HG02840 (cell line): ENCODE data around the gene PTAR1.

Experiments used
- ATAC-seq: cut with Tn5 transposase; IDR thresholded peaks from one replicate; pipeline ENCODE4 v1.9.1; 2021; ENCODE audit warnings: mild to moderate bottlenecking, moderate library complexity, moderate number of reproducible peaks; ENCODE audit not compliant: unreplicated experiment, low FRiP score

PTAR1 gene

DNA sequence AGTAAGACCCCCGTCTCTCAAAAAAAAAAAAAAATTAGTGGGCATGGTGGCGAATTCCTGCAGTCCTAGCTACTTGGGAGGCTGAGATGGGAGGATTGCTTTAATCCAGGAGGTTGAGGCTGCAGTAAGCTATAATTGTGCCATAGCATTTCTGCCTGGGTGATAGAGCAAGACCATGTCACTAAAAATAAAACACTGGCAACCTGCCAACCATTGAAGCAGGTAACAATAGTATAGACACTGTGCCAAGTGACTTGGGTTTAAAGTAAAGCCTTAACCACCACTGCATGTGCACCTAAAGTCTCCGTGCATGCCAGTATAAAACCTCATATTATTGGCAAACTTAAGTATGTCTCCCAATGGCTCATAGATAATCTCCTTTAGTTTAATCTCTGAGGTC is 84.2 kb downstream of the PTAR1 start:
- ATAC-seq: no peak

DNA sequence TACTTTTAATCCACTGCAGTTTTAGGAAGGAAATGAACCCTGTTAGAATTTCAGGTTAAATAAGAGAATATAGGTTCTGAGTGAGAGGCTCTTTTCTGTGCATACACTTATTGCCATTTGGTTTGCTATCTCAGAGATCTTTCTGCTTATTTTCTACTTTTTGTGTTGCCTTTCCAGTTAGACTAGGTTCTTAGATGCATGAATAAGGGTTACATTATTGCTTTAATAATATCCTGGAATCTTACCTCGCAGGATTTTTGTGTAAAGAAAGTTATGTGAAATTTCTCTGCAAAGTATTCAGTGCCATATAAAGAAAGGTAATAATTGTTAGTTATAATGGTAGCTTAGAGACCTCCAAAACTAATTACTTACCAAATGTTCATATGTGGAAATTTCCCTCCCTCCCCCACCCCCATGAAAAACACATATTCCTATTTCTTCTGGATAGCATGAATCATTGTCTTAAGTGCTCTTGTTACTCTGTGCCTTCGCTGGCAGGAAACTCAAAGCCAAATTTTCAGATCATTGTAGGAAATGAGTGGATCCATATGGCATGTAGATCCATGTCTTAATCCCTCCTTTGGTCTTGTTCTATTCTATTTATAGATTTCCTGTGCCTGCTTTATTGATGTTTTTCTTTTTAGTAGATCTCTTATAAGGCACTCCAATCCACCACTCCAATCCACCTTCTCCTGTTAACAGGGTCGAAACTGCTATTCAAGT is 84.9 kb downstream of the PTAR1 start:
- ATAC-seq: no peak

DNA sequence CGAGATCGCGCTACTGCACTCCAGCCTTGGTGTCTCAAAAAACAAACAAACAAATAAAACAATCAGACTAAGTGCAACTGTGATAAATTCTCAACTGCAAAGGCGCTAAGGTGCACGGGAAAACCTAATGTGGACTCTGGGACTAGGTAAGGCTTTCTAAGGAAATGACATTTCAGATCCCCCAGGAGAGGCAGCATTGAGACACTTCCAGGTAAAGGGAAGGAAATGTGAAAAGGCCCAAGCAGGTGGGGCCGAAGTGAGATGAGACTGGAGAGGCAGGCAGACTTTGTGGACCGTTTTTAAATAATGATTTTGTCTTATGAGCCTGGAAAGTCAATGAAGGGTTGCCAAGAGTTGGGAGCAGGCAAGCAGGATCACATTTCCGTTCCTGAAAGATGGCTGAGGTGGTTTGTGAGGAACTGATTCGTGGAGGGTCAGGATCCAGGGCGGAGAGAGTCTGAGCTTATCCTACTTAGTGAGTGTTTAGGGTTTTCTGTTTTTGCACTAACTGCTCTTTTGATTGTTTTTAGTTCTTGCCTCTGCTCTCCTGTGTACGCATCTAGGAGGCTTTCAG is 85.6 kb downstream of the PTAR1 start:
- no peak for ATAC-seq

DNA sequence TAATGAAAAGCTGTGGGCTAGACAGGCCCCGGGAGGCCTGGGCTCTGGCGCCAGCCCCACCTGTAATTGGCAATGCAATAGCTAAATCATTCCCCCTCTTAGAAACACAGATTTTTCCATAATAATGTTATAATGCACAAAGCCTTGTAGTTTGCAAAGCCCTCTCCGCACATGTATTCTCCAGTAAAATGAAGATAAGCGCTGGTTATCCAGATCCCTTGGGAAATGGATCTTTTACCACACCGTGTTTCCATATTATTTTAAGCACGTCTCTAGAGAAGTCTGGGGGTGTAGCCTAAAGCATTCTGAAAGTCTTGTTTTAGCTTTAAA is 86.5 kb downstream of the PTAR1 start:
- no peak for ATAC-seq

DNA sequence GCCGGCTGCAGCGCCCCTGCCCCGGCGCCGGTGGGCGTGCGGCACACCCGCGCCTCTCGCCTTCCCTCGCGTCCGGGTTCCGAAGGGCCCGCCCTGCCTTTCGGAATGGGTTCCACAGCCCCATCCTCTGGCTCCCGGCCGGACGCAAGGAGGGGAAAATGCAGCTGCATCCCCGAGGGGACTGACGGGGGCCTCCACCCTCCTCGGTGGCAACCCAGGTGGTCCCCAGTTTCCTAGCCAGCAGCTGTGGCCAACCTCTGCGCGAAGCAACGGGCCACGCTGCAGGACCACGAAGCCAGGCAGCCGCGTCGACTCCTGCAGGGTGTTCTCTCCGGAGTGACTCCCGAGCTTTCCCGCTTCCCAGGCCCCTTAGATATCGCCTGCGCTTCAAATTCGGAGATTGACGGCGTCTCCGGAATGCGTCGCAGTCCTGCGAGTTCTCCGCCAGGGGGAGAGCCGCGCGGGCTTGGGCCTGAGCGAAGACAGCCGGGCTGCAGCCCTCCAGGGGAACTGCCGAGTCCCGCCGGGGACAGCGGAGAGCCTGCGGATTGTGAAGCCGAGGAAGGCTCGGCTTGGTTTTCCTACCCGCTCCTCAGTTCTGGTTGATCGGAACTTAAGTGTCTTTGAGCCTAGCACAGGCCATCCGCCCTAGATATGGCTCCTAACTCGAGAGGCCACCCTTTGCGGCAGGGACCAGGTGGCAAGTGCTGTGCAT is 87.1 kb downstream of the PTAR1 start:
- peak; percentile 87 for ATAC-seq

DNA sequence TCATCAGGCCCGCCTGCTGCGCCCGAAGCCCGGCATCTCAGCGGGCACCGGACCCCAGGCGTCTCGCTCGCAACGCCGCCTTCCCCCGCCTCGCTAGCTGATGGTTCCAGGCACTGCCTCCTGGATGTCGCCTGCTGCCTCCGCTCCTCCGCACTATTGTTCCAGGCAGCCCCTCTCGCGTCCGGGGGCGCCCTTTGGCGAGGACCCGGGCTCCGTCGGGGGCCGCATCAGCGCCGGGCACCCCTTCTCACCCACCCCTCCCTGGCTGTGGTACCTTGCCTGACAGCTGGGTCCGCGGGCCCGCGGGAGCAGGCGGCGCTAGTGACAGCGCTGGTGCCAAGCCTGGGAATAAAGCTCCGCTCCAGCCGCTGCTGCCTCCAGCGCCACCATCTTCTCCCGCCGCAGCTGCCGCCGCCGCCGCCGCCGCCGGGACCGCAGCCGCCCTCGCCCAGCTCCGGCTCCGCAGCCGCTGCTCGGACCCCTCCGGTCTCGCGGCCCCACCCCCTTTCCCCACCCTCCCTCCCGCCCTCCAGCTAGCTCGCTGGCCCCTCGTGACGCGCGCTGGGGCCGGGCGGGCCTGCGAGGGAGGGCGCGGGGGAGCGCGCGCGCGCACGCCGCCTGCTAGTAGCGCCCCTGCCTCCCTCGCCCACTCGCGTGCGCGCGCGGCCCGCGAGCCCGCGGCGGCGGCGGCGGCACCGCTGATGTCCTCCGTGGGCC is 87.8 kb downstream of the PTAR1 start, which contains the start of gene APBA1:
TSS of gene APBA1 (minus strand) at position 493 of the 717 bp plus-strand sequence.
- ATAC-seq: peak; percentile 23

DNA sequence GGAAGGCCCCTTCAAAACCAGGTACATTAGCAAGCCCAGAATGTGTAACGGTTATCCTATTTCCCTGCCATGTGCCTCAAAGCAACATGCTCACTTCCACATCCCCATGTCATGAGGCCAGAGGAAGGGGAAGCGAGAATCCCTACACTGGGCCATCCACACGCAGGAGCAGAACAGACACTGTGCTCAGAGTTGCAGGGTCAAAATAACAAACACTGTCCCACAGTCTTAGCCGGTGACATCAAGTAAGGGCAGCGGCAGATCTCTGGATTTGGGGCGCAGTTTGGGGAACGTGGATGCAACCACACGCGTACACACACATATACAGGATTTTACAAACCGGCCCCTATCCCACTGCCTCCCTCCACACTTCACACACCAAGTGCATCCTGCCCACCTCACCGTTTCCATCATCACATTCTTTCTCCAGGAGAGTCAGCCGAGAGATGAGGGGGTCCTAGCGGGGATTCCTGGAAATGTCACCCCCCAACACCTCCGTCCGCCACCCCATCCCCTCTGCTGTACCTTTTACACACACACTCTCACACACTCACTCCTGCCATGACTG is 88.4 kb downstream of the PTAR1 start:
- ATAC-seq: no peak

DNA sequence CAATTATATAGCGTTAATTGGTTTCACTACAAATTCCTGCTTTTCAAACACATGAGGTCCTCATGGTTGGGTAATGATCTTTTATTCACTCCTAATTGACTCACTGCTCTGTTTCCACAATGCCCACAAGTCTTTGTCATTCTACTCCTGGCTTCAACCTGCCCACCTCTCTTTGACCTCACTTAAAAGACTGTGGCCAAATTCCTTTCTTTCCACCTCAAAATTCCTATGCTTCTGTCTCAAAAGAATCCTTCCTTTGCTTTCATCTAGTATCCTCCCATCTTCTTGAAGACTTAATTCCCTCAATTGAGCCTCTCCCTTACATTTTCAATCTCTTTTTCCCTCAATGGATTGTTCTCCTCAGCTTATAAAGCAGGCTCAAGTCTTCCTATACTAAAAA is 92.5 kb downstream of the PTAR1 start:
- no peak for ATAC-seq

DNA sequence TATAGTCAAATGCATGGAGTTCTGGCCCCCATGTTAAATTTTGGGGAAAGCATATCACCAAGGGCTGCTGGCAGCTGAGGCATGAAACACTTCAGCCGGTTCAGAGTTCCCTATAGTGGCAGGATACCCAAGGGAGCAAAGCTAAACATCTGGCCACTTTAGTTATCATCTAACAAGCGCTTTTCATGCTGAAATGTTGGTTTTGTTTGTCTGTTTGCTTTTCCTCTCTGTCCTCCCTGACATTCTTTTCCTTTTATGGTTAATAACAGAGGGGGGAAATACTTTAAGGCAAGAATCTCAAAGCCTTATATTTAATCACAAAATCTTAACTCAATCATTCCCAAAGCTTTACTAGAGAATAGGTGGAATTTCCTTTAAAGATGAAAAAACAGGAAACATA is 99.5 kb downstream of the PTAR1 start:
- no peak for ATAC-seq
